Prostate gland (tissue), 2 donors: ENCODE measurements around the gene GANC.

Source experiments
- POLR2A ChIP-seq: fragments of 450-650 bp; IDR thresholded peaks from one replicate; pipeline ENCODE4 v1.6.1; 2016; ENCODE audit warnings: antibody characterized with exemption, mild to moderate bottlenecking
- POLR2AphosphoS5 ChIP-seq: sonication (generic); formaldehyde crosslinking; IDR thresholded peaks from one replicate; pipeline ENCODE4 v1.6.1; 2017; ENCODE audit warnings: antibody characterized with exemption
- TF ChIP-seq, protein P1 (sequence below), 4 experiments: fragments of 200-600 bp in 2 of 4; fragments of 450-650 bp in 2 of 4; sonication (generic) in 2 of 4; IDR thresholded peaks; 1 replicate in 3 of 4; 2 replicates in 1 of 4; pipeline ENCODE4 v1.5.1; 2016 to 2019; ENCODE audit warnings: antibody characterized with exemption in 4 of 4, mild to moderate bottlenecking in 2 of 4, moderate library complexity in 2 of 4

DNA sequence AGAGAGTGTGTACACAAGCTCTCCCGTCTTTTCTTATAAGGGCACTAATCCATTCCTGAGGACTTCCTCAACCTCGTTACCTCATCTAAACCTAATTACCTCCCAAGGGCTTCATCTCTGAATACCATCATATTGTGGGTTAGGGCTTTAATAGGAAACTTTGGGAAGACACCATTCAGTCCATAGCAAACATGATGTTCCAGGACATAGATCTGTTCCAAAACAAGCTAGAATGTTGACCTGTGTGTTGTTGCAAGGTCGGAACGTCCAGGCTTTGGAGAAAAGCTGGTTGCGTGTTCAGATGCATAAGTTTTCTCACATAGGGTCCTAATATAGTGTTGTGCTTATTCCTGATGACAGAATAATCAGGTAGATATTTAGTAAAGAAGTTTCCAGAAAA lies 9.9 kb downstream of the GANC start:
- TF ChIP-seq, protein P1, sequence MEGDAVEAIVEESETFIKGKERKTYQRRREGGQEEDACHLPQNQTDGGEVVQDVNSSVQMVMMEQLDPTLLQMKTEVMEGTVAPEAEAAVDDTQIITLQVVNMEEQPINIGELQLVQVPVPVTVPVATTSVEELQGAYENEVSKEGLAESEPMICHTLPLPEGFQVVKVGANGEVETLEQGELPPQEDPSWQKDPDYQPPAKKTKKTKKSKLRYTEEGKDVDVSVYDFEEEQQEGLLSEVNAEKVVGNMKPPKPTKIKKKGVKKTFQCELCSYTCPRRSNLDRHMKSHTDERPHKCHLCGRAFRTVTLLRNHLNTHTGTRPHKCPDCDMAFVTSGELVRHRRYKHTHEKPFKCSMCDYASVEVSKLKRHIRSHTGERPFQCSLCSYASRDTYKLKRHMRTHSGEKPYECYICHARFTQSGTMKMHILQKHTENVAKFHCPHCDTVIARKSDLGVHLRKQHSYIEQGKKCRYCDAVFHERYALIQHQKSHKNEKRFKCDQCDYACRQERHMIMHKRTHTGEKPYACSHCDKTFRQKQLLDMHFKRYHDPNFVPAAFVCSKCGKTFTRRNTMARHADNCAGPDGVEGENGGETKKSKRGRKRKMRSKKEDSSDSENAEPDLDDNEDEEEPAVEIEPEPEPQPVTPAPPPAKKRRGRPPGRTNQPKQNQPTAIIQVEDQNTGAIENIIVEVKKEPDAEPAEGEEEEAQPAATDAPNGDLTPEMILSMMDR (IDR thresholded peaks at IDR 0.05), result no peak
- no peak for TF ChIP-seq POLR2AphosphoS5
- TF ChIP-seq POLR2A, result no peak
